ENCODE measurements around the gene ATP8B3. TPM values are rescaled to one million over a fixed set of nuclear protein-coding genes. Genes with fewer than 3 reads are reported as not detected.

The ATP8B3 gene
- total RNA-seq, 1 experiment from 2014 or later: 8.7 TPM

DNA sequence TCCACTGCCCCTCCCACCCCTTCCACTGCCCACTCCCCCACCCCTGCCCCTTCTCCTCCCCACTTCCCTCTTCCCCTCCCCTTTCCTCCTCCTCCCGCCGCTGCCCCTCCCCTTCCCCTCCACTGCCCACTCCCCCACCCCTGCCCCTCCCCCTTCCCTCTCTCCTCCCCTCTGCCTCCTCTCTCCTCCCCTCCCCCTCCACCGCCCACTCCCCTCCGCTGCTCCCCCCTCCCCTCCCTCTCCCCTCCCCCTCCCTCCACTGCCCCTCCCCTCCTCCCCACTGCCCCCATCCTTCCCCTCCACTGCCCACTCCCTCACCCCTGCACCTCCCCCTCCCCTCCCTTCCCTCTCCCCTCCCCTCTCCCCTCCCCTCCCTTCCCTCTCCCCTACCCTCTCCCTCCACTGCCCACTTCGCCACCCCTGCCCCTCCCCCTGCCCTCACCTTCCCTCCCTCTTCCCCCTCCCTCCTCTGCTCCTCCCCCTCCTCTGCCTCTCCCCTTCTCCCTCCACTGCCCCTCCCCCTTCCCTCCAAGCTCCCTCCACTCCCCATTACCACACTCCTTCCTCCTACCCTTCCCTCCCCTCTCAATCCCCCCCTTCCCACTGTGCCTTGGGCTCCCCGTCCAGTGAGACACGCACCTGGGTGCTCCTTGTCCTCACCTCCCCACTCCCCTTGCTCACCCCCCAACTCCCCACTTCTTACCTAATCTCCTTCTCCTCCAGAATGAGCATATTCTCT is 21.9 kb downstream of the ATP8B3 start:
- Histone ChIP-seq H3K27ac (ENCODE audit: low read depth, low read length, poor library complexity, severe bottlenecking) (no peak overlapping the region), H3K9me3 (ENCODE audit: low read depth, low read length, poor library complexity, severe bottlenecking) (no peaks in the 10 kb centered on the region), H3K4me3 (ENCODE audit: low read depth, low read length, poor library complexity, severe bottlenecking) (no peak overlapping the region), H3K36me3 (ENCODE audit: insufficient read depth, low read length, poor library complexity, severe bottlenecking) (no peaks in the 10 kb centered on the region), H3K4me1 (ENCODE audit: insufficient read depth, low read length, poor library complexity, severe bottlenecking) (no peaks in the 10 kb centered on the region), H3K27me3 (replicated peaks; ENCODE audit: insufficient read depth, low read depth, low read length, poor library complexity) (peaks cover 8% of the 10 kb centered on the region)
- intact Hi-C loops (cut with micrococcal nuclease; ENCODE audit: unreplicated experiment): loop anchor here (10.0 kb wide), 1 partner anchor 185 kb away; the partner anchor contains the start of gene UQCR11
- TF ChIP-seq, protein P1, sequence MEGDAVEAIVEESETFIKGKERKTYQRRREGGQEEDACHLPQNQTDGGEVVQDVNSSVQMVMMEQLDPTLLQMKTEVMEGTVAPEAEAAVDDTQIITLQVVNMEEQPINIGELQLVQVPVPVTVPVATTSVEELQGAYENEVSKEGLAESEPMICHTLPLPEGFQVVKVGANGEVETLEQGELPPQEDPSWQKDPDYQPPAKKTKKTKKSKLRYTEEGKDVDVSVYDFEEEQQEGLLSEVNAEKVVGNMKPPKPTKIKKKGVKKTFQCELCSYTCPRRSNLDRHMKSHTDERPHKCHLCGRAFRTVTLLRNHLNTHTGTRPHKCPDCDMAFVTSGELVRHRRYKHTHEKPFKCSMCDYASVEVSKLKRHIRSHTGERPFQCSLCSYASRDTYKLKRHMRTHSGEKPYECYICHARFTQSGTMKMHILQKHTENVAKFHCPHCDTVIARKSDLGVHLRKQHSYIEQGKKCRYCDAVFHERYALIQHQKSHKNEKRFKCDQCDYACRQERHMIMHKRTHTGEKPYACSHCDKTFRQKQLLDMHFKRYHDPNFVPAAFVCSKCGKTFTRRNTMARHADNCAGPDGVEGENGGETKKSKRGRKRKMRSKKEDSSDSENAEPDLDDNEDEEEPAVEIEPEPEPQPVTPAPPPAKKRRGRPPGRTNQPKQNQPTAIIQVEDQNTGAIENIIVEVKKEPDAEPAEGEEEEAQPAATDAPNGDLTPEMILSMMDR (conservative IDR thresholded peaks at IDR 0.05; ENCODE audit: low read depth, low read length): no peak
- no peak for TF ChIP-seq EZH2 (IDR thresholded peaks at IDR 0.05; ENCODE audit: borderline replicate concordance, low read depth, low read length, poor library complexity, severe bottlenecking)
- POLR2A ChIA-PET (ENCODE audit: low non-redundant PET): interaction anchor here (0.7 kb wide), 1 partner anchor 246 kb away, joined by 4 read pairs; no protein-coding TSS in a partner anchor
- no peak for DNase-seq (ENCODE audit: low spot score)
- no TSS peak for BruUV-seq (replicated peaks)
- CTCF ChIA-PET: interaction anchor here (0.5 to 0.9 kb wide), 2 partner anchors 14 to 36 kb away, joined by 3 to 5 read pairs; no protein-coding TSS in a partner anchor

DNA sequence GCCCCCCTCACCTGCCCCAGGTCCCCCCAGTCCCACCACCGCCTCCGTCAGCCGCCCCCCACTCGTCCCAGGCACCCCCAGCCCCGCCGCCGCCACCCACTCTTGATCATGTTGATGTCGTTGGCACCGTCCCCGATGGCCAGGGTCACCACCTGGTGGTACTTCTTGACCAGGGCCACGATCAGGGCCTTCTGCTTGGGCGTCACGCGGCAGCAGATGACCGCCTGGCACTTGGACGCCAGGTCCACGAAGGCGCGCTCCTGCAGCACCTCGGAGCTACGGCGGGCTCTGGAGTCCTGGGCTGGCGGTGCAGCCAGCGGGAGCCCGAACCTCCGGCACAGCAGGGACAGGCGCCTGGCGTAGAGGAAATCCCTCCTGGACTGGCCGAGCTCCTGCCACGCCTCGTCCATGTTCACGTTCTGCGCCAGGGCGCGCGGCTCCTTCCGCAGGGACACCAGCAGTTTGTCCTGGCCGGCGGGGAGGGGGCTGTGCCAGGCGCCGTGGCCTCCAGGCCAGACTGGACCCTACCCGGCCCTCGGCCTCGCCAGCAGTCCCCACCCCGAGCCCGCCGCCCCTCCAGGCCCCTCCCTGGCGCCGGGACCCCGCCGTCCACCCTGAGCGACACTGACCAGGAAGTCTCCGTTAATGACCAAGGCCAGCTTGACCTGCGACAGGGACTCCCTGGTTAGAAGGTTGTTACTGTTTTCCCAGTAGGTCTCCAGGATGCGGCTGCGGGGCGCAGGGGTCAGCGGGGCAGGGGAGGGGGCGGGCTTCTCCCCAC is 22.6 kb downstream of the ATP8B3 start:
- H3K27me3 ChIP-seq (replicated peaks; ENCODE audit: insufficient read depth, low read depth, low read length, poor library complexity): peaks cover 8% of the 10 kb centered on the region
- ChIA-PET POLR2A (ENCODE audit: low non-redundant PET) (interaction anchor here (0.8 kb wide), 1 partner anchor 92 kb away, joined by 12 read pairs; no protein-coding TSS in a partner anchor), CTCF (interaction anchor here (0.6 to 0.7 kb wide), 2 partner anchors 139 to 682 kb away, joined by 3 read pairs; no protein-coding TSS in a partner anchor)
- no peaks in the 10 kb centered on the region for H3K4me1 ChIP-seq (ENCODE audit: insufficient read depth, low read length, poor library complexity, severe bottlenecking)
- no peaks in the 10 kb centered on the region for H3K36me3 ChIP-seq (ENCODE audit: insufficient read depth, low read length, poor library complexity, severe bottlenecking)
- no peaks in the 10 kb centered on the region for H3K9me3 ChIP-seq (ENCODE audit: low read depth, low read length, poor library complexity, severe bottlenecking)
- no peak overlapping the region for H3K27ac ChIP-seq (ENCODE audit: low read depth, low read length, poor library complexity, severe bottlenecking)
- no peak for DNase-seq (ENCODE audit: low spot score)
- TF ChIP-seq, protein P1 (conservative IDR thresholded peaks at IDR 0.05; ENCODE audit: low read depth, low read length): no peak
- no peak for TF ChIP-seq EZH2 (IDR thresholded peaks at IDR 0.05; ENCODE audit: borderline replicate concordance, low read depth, low read length, poor library complexity, severe bottlenecking)
- H3K4me3 ChIP-seq (ENCODE audit: low read depth, low read length, poor library complexity, severe bottlenecking): peak overlapping the region; percentile 12
- no TSS peak for BruUV-seq (replicated peaks)
- intact Hi-C loops (cut with micrococcal nuclease; ENCODE audit: unreplicated experiment): loop anchor here (10.0 kb wide), 1 partner anchor 185 kb away; the partner anchor contains the start of gene UQCR11

DNA sequence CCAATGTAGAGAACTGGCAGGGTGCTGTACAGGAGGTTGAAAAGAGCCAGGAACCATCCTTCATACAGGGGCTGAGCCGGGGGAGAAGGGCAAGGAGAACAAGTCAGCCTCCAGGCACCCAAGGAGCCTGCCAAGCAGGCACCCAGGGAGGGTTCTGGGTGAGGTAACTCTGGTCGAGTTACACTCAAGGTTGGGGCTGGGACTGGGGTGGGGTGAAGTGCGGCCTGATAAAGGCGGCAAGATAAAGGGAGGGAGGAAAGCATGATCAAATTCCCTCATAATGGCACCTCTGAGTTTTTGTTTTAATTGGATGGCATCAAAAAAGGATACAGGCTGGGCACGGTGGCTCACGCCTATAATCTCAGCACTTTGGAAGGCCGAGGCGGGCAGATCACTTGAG is 25.0 kb downstream of the ATP8B3 start:
- TF ChIP-seq, protein P1 (conservative IDR thresholded peaks at IDR 0.05; ENCODE audit: low read depth, low read length): no peak
- TF ChIP-seq EZH2 (IDR thresholded peaks at IDR 0.05; ENCODE audit: borderline replicate concordance, low read depth, low read length, poor library complexity, severe bottlenecking): no peak
- BruUV-seq (replicated peaks): no TSS peak
- Histone ChIP-seq H3K9me3 (ENCODE audit: low read depth, low read length, poor library complexity, severe bottlenecking) (peaks cover 2% of the 10 kb centered on the region), H3K27ac (ENCODE audit: low read depth, low read length, poor library complexity, severe bottlenecking) (no peak overlapping the region), H3K27me3 (replicated peaks; ENCODE audit: insufficient read depth, low read depth, low read length, poor library complexity) (peaks cover 8% of the 10 kb centered on the region), H3K4me3 (ENCODE audit: low read depth, low read length, poor library complexity, severe bottlenecking) (no peak overlapping the region), H3K36me3 (ENCODE audit: insufficient read depth, low read length, poor library complexity, severe bottlenecking) (no peaks in the 10 kb centered on the region), H3K4me1 (ENCODE audit: insufficient read depth, low read length, poor library complexity, severe bottlenecking) (no peaks in the 10 kb centered on the region)
- POLR2A ChIA-PET (ENCODE audit: low non-redundant PET): no interaction called here
- CTCF ChIA-PET: interaction anchor here (0.6 kb wide), 1 partner anchor 278 kb away, joined by 6 read pairs; no protein-coding TSS in a partner anchor
- DNase-seq (ENCODE audit: low spot score): no peak
- intact Hi-C loops (cut with micrococcal nuclease; ENCODE audit: unreplicated experiment): no loop called here
